Calu3 (cell line): Measurements from ENCODE around the gene LDLRAD4. TPM values are rescaled to one million over a fixed set of nuclear protein-coding genes. Genes with fewer than 3 reads are reported as not detected.

ENCODE experiments used
- BruUV-seq: library from RNA; stranded (reverse); fragments of 400-500 nt; replicated peaks from 2 replicates; lab custom pipeline; 2021; lab: Mats Ljungman, UMichigan
- CTCF ChIA-PET: fragments of 300-600 bp; sonication (Branson Sonifier 250); formaldehyde crosslinking; loops from one replicate; lab custom pipeline; 2022; ENCODE audit warnings: antibody characterized with exemption; lab: Charles Lee
- DNase-seq: peaks from one replicate; pipeline ENCODE4 v3.0.0; 2022
- H3K27ac Mint-ChIP-seq: one replicate; pipeline ENCODE4 v1.8.0; 2022; ENCODE audit warnings: mixed read lengths; ENCODE audit not compliant: unreplicated experiment
- H3K27me3 Mint-ChIP-seq: one replicate; pipeline ENCODE4 v1.8.0; 2022; ENCODE audit warnings: mixed read lengths; ENCODE audit not compliant: unreplicated experiment
- H3K36me3 Mint-ChIP-seq: one replicate; pipeline ENCODE4 v1.8.0; 2022; ENCODE audit warnings: mild to moderate bottlenecking, moderate library complexity, mixed read lengths; ENCODE audit not compliant: insufficient read depth, unreplicated experiment
- H3K4me1 Mint-ChIP-seq: one replicate; pipeline ENCODE4 v1.8.0; 2022; ENCODE audit warnings: mild to moderate bottlenecking, low read depth, mixed read lengths; ENCODE audit not compliant: unreplicated experiment
- H3K4me3 Mint-ChIP-seq: one replicate; pipeline ENCODE4 v1.8.0; 2022; ENCODE audit warnings: mild to moderate bottlenecking, low read depth, moderate library complexity, mixed read lengths; ENCODE audit not compliant: unreplicated experiment
- H3K9me3 Mint-ChIP-seq: one replicate; pipeline ENCODE4 v1.8.0; 2022; ENCODE audit warnings: low read depth, mixed read lengths; ENCODE audit not compliant: unreplicated experiment
- CTCF ChIP-seq: fragments of 200-600 bp; IDR thresholded peaks from one replicate; pipeline ENCODE4 v1.8.0; 2022; ENCODE audit warnings: antibody characterized with exemption; ENCODE audit not compliant: unreplicated experiment
- intact Hi-C: fragments of 100-400 bp; cut with micrococcal nuclease; formaldehyde crosslinking; loops from one replicate; pipeline ENCODE4 v1.10.0; 2022; ENCODE audit not compliant: unreplicated experiment
- total RNA-seq: library from RNA; stranded (reverse); gene quantifications from 2 replicates; pipeline ENCODE4 v1.2.3, GENCODE V29; 2022

The LDLRAD4 gene
- total RNA-seq, 1 experiment from 2014 or later = 0.50 TPM

- Mint-ChIP-seq H3K4me3 (no peak overlapping the region), H3K27ac (no peak overlapping the region), H3K4me1 (no peaks in the 10 kb centered on the region), H3K9me3 (no peaks in the 10 kb centered on the region), H3K36me3 (no peaks in the 10 kb centered on the region), H3K27me3 (peaks cover 62% of the 10 kb centered on the region)
- intact Hi-C loops = loop anchor here (10.0 kb wide), 1 partner anchor 143 kb away; no protein-coding TSS in a partner anchor
- no peak for TF ChIP-seq CTCF
- no TSS peak for BruUV-seq
- DNase-seq = no peak
- CTCF ChIA-PET = no interaction called here
Measured at GRCh38 chr18:13431886-13432285, 213.3 kb downstream of the LDLRAD4 start.

DNA sequence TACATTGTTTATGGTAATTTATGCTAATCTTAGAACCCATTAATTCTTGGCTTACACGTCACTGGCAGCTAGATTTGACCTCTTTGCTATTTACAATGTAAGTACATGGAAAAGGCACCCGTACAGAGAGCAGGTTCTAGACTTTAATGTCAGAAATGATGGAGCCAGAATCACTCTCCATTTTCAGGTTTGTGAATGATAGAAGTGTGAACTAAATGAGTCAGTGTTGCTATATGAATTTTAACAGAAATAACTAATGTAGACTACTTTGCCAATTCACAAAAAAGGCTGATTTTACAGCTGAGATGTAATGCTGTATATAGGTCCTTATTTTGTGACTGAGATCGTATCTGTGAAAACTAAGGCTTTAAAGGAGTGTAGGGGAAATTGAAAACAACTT, 214.6 kb downstream of the LDLRAD4 start:
- Mint-ChIP-seq H3K36me3 (no peaks in the 10 kb centered on the region), H3K4me3 (no peak overlapping the region)

DNA sequence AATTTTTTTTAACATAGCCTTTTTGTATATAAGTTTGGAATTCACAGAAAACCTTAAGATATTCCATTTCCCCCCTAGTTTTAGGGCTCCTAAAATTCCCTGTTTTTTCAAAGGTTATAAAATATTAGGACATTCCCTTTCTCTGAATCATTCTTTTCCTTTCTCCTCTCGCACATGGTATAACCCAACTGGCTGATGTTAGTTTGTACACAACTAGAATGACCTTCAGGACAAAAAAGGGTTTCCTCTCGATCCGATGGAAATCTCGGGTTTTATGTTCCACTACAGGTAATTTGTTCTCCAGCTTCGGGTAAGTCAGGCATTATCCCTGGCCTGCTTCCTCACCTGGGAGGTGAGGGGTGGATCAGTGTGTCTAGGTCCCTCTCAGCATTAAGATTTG, 215.1 kb downstream of the LDLRAD4 start:
- Mint-ChIP-seq H3K36me3 (no peaks in the 10 kb centered on the region), H3K27ac (no peak overlapping the region), H3K27me3 (peaks cover 62% of the 10 kb centered on the region), H3K9me3 (no peaks in the 10 kb centered on the region), H3K4me3 (no peak overlapping the region), H3K4me1 (no peaks in the 10 kb centered on the region)
- CTCF ChIA-PET = no interaction called here
- intact Hi-C loops = loop anchor here (10.0 kb wide), 1 partner anchor 141 kb away; no protein-coding TSS in a partner anchor
- no peak for DNase-seq
- TF ChIP-seq CTCF = no peak
- no TSS peak for BruUV-seq

More for the DNA sequence above, 214.6 kb downstream of the LDLRAD4 start:
- Mint-ChIP-seq H3K4me1 (no peaks in the 10 kb centered on the region), H3K9me3 (no peaks in the 10 kb centered on the region), H3K27ac (no peak overlapping the region), H3K27me3 (peaks cover 62% of the 10 kb centered on the region)
- CTCF ChIA-PET = no interaction called here
- BruUV-seq = no TSS peak
- intact Hi-C loops = loop anchor here (10.0 kb wide), 1 partner anchor 142 kb away; no protein-coding TSS in a partner anchor
- no peak for TF ChIP-seq CTCF
- DNase-seq = no peak

DNA sequence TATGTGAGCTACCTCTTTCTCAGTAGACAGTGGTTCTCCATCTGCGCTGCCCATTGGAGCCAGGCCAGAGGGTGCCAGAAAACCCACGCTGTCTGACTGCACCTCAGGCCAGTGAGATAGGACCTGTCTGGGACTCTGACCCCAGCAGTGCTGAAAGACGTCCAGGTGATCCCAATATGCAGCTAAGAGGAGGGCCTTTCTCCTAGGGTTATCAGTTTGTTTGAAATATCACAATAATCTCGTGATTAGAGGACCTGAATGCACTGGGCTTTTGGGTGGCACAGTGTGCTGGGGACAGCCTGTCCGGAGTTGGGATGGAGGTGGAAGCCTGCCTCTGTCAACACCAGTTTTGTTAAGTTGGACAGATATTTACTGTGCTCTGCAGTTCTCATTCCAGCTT, 216.3 kb downstream of the LDLRAD4 start:
- intact Hi-C loops = loop anchor here (10.0 kb wide), 1 partner anchor 140 kb away; no protein-coding TSS in a partner anchor
- Mint-ChIP-seq H3K27ac (no peak overlapping the region), H3K27me3 (peaks cover 56% of the 10 kb centered on the region), H3K9me3 (no peaks in the 10 kb centered on the region), H3K4me1 (no peaks in the 10 kb centered on the region), H3K36me3 (no peaks in the 10 kb centered on the region), H3K4me3 (no peak overlapping the region)
- BruUV-seq = no TSS peak
- TF ChIP-seq CTCF = no peak
- DNase-seq = no peak
- CTCF ChIA-PET = interaction anchor here (0.5 kb wide), 1 partner anchor 490 kb away, joined by 3 read pairs; no protein-coding TSS in a partner anchor
